Prostate gland (tissue), 2 donors: ENCODE results near the gene N4BP2.
"Not testable (repeated sequence)": the region's sequence is repeated elsewhere in the genome, so short reads cannot be mapped to it uniquely, and the experiment has no call there.

Experiments
- POLR2A ChIP-seq: fragments of 450-650 bp; IDR thresholded peaks from one replicate; pipeline ENCODE4 v1.6.1; 2016; ENCODE audit warnings: antibody characterized with exemption, mild to moderate bottlenecking
- TF ChIP-seq, protein P1 (sequence below), 4 experiments: fragments of 200-600 bp in 2 of 4; fragments of 450-650 bp in 2 of 4; sonication (generic) in 2 of 4; IDR thresholded peaks; 1 replicate in 3 of 4; 2 replicates in 1 of 4; pipeline ENCODE4 v1.5.1; 2016 to 2019; ENCODE audit warnings: antibody characterized with exemption in 4 of 4, mild to moderate bottlenecking in 2 of 4, moderate library complexity in 2 of 4

- not testable (repeated sequence) for TF ChIP-seq POLR2A
- TF ChIP-seq, protein P1, sequence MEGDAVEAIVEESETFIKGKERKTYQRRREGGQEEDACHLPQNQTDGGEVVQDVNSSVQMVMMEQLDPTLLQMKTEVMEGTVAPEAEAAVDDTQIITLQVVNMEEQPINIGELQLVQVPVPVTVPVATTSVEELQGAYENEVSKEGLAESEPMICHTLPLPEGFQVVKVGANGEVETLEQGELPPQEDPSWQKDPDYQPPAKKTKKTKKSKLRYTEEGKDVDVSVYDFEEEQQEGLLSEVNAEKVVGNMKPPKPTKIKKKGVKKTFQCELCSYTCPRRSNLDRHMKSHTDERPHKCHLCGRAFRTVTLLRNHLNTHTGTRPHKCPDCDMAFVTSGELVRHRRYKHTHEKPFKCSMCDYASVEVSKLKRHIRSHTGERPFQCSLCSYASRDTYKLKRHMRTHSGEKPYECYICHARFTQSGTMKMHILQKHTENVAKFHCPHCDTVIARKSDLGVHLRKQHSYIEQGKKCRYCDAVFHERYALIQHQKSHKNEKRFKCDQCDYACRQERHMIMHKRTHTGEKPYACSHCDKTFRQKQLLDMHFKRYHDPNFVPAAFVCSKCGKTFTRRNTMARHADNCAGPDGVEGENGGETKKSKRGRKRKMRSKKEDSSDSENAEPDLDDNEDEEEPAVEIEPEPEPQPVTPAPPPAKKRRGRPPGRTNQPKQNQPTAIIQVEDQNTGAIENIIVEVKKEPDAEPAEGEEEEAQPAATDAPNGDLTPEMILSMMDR (IDR thresholded peaks at IDR 0.05) = not testable (repeated sequence)
Measured at GRCh38 chr4:40140597-40140996, 83.9 kb downstream of the N4BP2 start.
